Upper lobe of right lung (tissue), 1 donor: Measurements from ENCODE around the gene DRAM1. TPM values are rescaled to one million over a fixed set of nuclear protein-coding genes. Genes with fewer than 3 reads are reported as not detected.
"Not testable (repeated sequence)": the region's sequence is repeated elsewhere in the genome, so short reads cannot be mapped to it uniquely, and the experiment has no call there.

Experiments used
- ATAC-seq: fragments of 200-7000 bp; cut with Tn5 transposase; one replicate; pipeline ENCODE4 v1.9.1; 2020; ENCODE audit warnings: mild to moderate bottlenecking, moderate library complexity
- DNase-seq: peaks from one replicate; pipeline ENCODE4 v3.0.0-alpha.2; 2020
- H3K27ac ChIP-seq: fragments of 200-600 bp; one replicate; pipeline ENCODE4 v1.8.0; 2022
- H3K27me3 ChIP-seq: fragments of 200-600 bp; one replicate; pipeline ENCODE4 v1.8.0; 2022; ENCODE audit warnings: mild to moderate bottlenecking
- H3K36me3 ChIP-seq: fragments of 200-600 bp; one replicate; pipeline ENCODE4 v1.8.0; 2022
- H3K4me1 ChIP-seq: fragments of 200-600 bp; one replicate; pipeline ENCODE4 v1.8.0; 2022
- H3K4me3 ChIP-seq: fragments of 200-600 bp; one replicate; pipeline ENCODE4 v1.8.0; 2022; ENCODE audit warnings: mild to moderate bottlenecking
- H3K9me3 ChIP-seq: fragments of 200-600 bp; one replicate; pipeline ENCODE4 v1.8.0; 2022
- CTCF ChIP-seq: fragments of 200-600 bp; IDR thresholded peaks from one replicate; pipeline ENCODE4 v1.8.0; 2022; ENCODE audit warnings: antibody characterized with exemption
- intact Hi-C: fragments of 100-400 bp; cut with DNase I; formaldehyde crosslinking; loops from one replicate; pipeline ENCODE4 v1.11.0; 2022
- total RNA-seq: library from RNA; stranded (reverse); fragmentation: NEBNext Ultra II Directional; extraction: Animal tissue kit (Norgen Biotek cat#: 25700); gene quantifications from one replicate; pipeline ENCODE4 v1.2.1, GENCODE V29; 2021
- donor health status: DM: no; HTN: yes; CAD: no; lungs with severe emphysema.

DRAM1 gene
- total RNA-seq, 1 donor from 2014 or later = 162 TPM

- Histone ChIP-seq H3K4me3 (no peak overlapping the region), H3K36me3 (peaks cover 33% of the 10 kb centered on the region), H3K27ac (no peak overlapping the region), H3K4me1 (peaks cover 31% of the 10 kb centered on the region), H3K9me3 (no peaks in the 10 kb centered on the region), H3K27me3 (no peaks in the 10 kb centered on the region)
- intact Hi-C loops = no loop called here
- TF ChIP-seq CTCF = no peak
- no peak for ATAC-seq
- DNase-seq = peak; percentile 61
Observed at GRCh38 chr12:101906226-101906625, 28.8 kb downstream of the DRAM1 start.

GRCh38 chr12:101908395-101908794 lies 31.0 kb downstream of the DRAM1 start:
- TF ChIP-seq CTCF = no peak
- H3K27me3 ChIP-seq = no peaks in the 10 kb centered on the region
- intact Hi-C loops = no loop called here
- peaks cover 13% of the 10 kb centered on the region for H3K4me1 ChIP-seq
- no peak for DNase-seq
- no peaks in the 10 kb centered on the region for H3K9me3 ChIP-seq
- H3K4me3 ChIP-seq = no peak overlapping the region
- peak; percentile 57 for ATAC-seq
- H3K27ac ChIP-seq = peak overlapping the region; percentile 37
- peaks cover 25% of the 10 kb centered on the region for H3K36me3 ChIP-seq

- H3K4me3 ChIP-seq = no peak overlapping the region
- peaks cover 11% of the 10 kb centered on the region for H3K4me1 ChIP-seq
- TF ChIP-seq CTCF = no peak
- peak; percentile 11 for ATAC-seq
- no peak overlapping the region for H3K27ac ChIP-seq
- H3K36me3 ChIP-seq = peaks cover 29% of the 10 kb centered on the region
- intact Hi-C loops = no loop called here
- no peaks in the 10 kb centered on the region for H3K27me3 ChIP-seq
- DNase-seq = no peak
- H3K9me3 ChIP-seq = no peaks in the 10 kb centered on the region
Observed at GRCh38 chr12:101909646-101910045, 32.3 kb downstream of the DRAM1 start.

- Histone ChIP-seq H3K27ac (no peak overlapping the region), H3K9me3 (no peaks in the 10 kb centered on the region), H3K4me3 (no peak overlapping the region), H3K4me1 (peaks cover 10% of the 10 kb centered on the region), H3K27me3 (no peaks in the 10 kb centered on the region), H3K36me3 (peaks cover 21% of the 10 kb centered on the region)
- ATAC-seq = no peak
- intact Hi-C loops = no loop called here
- no peak for DNase-seq
- TF ChIP-seq CTCF = no peak
Observed at GRCh38 chr12:101915841-101916240, 38.5 kb downstream of the DRAM1 start.

GRCh38 chr12:101918805-101919204 lies 41.4 kb downstream of the DRAM1 start:
- intact Hi-C loops, ATAC-seq, H3K27ac ChIP-seq, DNase-seq, H3K27me3 ChIP-seq, H3K9me3 ChIP-seq, H3K4me3 ChIP-seq, H3K4me1 ChIP-seq: not testable (repeated sequence)
- peaks cover 33% of the 10 kb centered on the region for H3K36me3 ChIP-seq

- intact Hi-C loops = no loop called here
Observed at GRCh38 chr12:101919447-101919846, 42.1 kb downstream of the DRAM1 start.

More at GRCh38 chr12:101919447-101919846, 42.1 kb downstream of the DRAM1 start:
- peak; percentile 8 for ATAC-seq
- no peak for TF ChIP-seq CTCF
- no peak overlapping the region for H3K4me3 ChIP-seq
- H3K27ac ChIP-seq = no peak overlapping the region
- peaks cover 30% of the 10 kb centered on the region for H3K36me3 ChIP-seq
- H3K9me3 ChIP-seq = no peaks in the 10 kb centered on the region
- no peak for DNase-seq
- H3K27me3 ChIP-seq = no peaks in the 10 kb centered on the region
- H3K4me1 ChIP-seq = peaks cover 8% of the 10 kb centered on the region
